HG02623 (cell line): ENCODE results near the gene SCYL3.
"Not testable (repeated sequence)": the region's sequence is repeated elsewhere in the genome, so short reads cannot be mapped to it uniquely, and the experiment has no call there.

ENCODE experiments used
- ATAC-seq: cut with Tn5 transposase; IDR thresholded peaks from one replicate; pipeline ENCODE4 v1.9.1; 2021; ENCODE audit warnings: moderate library complexity; ENCODE audit not compliant: unreplicated experiment

The SCYL3 gene

GRCh38 chr1:169893645-169894423, at the start of gene SCYL3:
Gene SCYL3 (minus strand): TSS chr1:169893896. CDS start chr1:169888840, 5,056 bp downstream.
- ATAC-seq = peak; percentile 83

- no peak for ATAC-seq
Observed at GRCh38 chr1:169941982-169942830, 48.5 kb upstream of the SCYL3 start.

DNA sequence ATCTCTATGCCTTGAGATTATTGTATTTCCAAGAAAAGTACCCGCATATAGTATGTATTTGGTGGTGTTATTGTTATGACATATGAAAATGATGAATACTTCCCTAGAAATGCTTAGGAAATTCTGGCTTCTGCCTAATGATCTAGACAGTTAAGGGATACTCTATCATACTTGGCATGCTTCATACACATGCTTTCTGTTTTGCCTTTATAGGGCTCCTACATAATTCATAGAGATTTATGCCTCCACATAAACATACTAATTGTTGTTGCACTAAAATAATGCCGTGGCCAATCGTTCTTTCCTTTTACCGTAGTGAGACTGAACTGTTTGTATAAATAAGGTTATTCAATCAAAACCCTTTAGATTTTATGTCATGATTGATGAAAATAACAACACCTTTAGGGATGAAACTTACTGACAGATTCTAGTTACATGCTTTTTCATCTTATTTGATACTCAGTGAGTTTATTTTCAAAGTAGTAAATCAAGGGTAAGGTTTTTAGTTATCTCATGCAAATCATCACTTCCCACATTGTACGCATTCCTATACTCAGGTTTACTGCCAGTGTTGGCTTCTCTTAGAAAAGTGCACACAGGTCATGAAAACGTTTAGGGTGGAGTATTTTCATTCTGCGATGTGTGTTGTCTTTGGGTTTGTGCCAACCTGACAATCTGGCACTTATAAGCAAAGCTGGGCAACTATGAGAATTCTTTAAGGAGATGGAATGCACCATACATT, 40.5 kb upstream of the SCYL3 start:
- no peak for ATAC-seq

DNA sequence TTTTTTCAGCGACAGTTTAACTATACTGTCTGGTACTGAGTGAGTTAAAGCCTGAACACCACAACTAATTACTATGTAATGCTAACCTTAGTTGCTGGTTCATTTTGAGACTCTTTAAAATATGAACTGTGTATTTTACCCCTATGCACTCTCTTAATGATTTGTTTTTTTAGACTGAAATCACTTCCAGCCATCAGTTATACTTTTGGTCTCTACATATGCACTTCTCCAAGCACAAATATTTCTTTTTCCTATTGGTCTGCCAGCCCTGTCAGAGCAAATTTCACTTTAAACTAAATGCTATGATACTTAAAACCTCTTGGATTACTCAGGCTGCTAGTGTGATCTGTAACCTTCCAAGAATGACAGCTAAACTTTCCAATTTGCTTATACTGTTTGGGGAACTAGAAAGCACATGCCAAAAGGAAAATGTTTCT, 38.1 kb upstream of the SCYL3 start:
- no peak for ATAC-seq

DNA sequence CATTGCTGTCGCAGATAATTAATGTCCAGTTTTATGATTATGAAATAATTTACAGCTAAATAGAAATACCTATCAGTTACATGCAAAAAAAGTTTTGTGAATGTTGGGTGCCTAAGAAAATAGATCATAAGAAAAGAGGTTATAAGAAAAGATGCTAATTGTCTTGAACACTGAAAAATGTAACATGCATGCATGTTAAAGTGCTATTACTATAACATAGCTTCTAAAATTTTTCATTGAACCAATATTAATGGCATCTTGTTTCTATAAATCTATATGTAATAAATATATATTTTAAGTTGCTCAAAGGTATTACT, 35.5 kb upstream of the SCYL3 start:
- ATAC-seq = no peak

DNA sequence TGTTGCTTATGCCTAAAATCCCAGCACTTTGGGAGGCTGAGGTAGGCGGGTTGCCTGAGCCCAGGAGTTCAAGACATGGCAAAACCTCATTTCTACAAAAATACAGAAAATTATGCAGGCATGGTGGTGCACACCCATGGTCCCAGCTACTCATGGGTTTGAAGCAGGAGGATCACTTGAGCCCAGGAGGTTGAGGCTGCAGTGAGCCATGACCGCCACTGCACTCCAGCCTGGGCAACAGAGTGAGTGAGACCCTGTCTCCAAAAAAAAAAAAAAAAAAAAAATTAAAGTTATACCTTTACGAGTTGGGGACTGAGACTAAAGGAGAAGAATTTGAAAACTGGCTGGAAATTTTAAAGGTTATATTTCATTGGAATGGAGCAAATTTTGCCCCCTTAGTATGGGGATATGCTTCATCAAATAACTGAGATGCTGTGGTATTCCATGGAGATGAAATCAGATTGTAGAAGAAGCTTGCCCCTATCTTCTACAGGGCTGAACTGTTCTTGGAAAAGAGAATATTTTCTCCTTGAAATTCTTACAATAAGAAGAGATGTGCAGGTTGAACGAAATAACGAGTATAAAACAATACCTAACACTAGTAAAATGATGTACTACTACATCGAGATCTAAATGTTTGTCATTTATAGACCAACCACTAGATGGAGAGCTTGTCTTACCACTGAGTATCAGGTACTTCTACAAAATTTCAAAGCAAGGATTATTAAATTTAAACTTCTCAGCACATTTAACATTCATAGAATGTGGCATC, 34.9 kb upstream of the SCYL3 start:
- ATAC-seq = no peak

GRCh38 chr1:169925505-169926482, 32.1 kb upstream of the SCYL3 start:
- ATAC-seq = no peak

- ATAC-seq = no peak
Observed at GRCh38 chr1:169924829-169925228, 31.1 kb upstream of the SCYL3 start.

- ATAC-seq = no peak
Observed at GRCh38 chr1:169924063-169924462, 30.4 kb upstream of the SCYL3 start.

GRCh38 chr1:169921080-169921479, 27.4 kb upstream of the SCYL3 start:
- ATAC-seq = no peak

- no peak for ATAC-seq
Observed at GRCh38 chr1:169918927-169919326, 25.2 kb upstream of the SCYL3 start.

DNA sequence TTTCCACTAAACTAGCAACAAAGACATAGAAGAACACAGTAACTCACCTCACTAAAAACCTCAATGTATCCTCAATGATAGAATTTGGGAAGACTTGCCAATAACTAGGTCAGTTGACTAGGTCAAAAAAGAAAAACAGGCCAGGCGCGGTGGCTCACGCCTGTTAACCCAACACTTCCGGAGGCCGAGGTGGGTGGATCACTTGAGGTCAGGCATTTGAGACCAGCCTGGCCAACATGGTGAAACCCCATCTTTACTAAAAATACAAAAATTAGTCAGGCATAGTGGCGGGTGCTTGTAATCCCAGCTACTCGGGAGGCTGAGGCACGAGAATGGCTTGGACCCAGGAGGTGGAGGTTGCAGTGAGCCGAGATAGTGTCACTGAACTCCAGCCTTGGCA, 24.5 kb upstream of the SCYL3 start:
- not testable (repeated sequence) for ATAC-seq

GRCh38 chr1:169915150-169915549, 21.5 kb upstream of the SCYL3 start:
- ATAC-seq = no peak

DNA sequence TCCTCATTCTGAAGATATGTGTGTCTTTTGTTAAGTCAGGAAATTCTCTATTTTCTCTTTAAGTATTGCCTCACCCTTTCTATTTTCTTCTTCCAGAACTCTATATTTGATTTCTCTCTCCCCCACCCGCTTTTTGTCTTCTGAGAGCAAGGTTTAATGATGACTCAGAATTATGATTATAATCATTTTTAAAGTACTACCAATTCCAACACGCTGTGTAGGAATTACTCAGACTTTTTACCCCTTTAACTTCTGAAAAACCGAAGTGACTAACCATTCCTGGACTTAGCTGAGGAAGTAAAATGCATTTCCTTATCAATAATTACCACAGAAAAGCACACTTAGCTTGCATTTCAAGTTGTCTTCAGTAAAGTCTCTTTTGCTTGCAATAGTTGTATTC, 20.8 kb upstream of the SCYL3 start:
- ATAC-seq = no peak

GRCh38 chr1:169909499-169909898, 15.8 kb upstream of the SCYL3 start:
- ATAC-seq = no peak

- ATAC-seq = no peak
Observed at GRCh38 chr1:169906938-169907337, 13.2 kb upstream of the SCYL3 start.

GRCh38 chr1:169904834-169905233, 11.1 kb upstream of the SCYL3 start:
- peak; percentile 35 for ATAC-seq

- ATAC-seq = no peak
Observed at GRCh38 chr1:169902751-169903150, 9.1 kb upstream of the SCYL3 start.

DNA sequence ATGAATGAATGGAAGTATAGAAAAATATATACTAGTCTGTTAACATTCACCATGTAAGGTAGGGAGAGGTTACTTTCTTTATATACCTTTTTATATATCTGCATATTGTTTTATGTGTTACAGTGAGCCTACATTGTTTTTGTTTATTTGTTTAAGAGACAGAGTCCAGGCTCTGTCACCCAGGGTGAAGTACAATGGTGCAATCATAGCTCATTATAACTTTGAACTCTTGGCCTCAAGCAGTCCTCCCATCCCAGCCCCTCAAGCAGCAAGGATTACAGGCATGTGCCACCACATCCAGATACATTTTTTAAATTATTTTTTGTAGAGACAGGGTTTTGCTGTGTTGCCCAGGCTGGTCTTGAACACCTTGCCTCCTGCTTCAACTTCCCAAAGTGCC, 7.4 kb upstream of the SCYL3 start:
- no peak for ATAC-seq

DNA sequence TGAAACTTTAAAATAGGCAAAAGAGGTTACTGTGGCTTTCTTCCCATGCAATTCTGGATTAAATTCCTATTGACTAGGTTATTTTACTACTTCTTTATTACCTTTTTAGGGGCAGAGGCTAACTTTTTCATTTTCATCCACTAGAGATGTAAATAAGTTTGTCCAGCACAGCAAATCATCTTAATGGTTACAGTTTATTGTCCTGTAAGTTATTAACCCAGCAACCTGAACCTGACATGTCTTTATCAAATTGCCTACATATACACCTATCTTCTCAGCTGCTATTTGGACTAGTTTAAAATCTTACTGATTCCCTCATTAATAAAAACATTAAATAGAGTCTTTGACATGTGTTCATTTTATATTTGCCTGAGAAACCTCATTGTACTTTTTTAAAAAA, 6.9 kb upstream of the SCYL3 start:
- no peak for ATAC-seq
